Measurements from ENCODE around the gene ZSWIM7. TPM values are rescaled to one million over a fixed set of nuclear protein-coding genes. Genes with fewer than 3 reads are reported as not detected.

Gene ZSWIM7
- total RNA-seq, 4 donors from 2014 or later: 9.7 to 23.9 (median 16.8) TPM

GRCh38 chr17:15946611-15947120 lies 52.8 kb downstream of the ZSWIM7 start:
- no peak for TF ChIP-seq CTCF (IDR thresholded peaks at IDR 0.05; ENCODE audit: low read depth)

- no peak for TF ChIP-seq CTCF (IDR thresholded peaks at IDR 0.05; ENCODE audit: low read depth)
These were observed 53.8 kb downstream of the ZSWIM7 start for GRCh38 chr17:15945527-15946191.

GRCh38 chr17:15944759-15945526 lies 54.6 kb downstream of the ZSWIM7 start, which contains the start of gene ADORA2B:
Gene ADORA2B, plus strand, starts transcription at chr17:15945130. Its CDS starts 119 bp downstream, at chr17:15945249.
- TF ChIP-seq CTCF (IDR thresholded peaks at IDR 0.05; ENCODE audit: low read depth): no peak

- TF ChIP-seq CTCF (IDR thresholded peaks at IDR 0.05; ENCODE audit: low read depth): no peak
These were observed 55.3 kb downstream of the ZSWIM7 start for GRCh38 chr17:15943971-15944758.

GRCh38 chr17:15942207-15942833 lies 57.2 kb downstream of the ZSWIM7 start:
- no peak for TF ChIP-seq CTCF (IDR thresholded peaks at IDR 0.05; ENCODE audit: low read depth)

- TF ChIP-seq CTCF (IDR thresholded peaks at IDR 0.05; ENCODE audit: low read depth): no peak
These were observed 57.7 kb downstream of the ZSWIM7 start for GRCh38 chr17:15941781-15942180.
